H1 (cell line): ENCODE results near the gene SLC44A5.

ENCODE experiments used
- CBX5 ChIP-seq: fragments of 300-800, 300-1000 bp; sonication (generic); IDR thresholded peaks from 2 replicates; pipeline ENCODE4 v1.7.1; 2016; ENCODE audit warnings: antibody characterized with exemption, low read length, low read depth
- CHD1 ChIP-seq: IDR thresholded peaks from 2 replicates; pipeline ENCODE4 v1.6.1; 2012; ENCODE audit warnings: low read depth, low read length, improper control_type of control experiment
- CTCF ChIP-seq, 3 experiments: IDR thresholded peaks; 1 replicate in 2 of 3; 2 replicates in 1 of 3; pipeline versions ENCODE4 v1.5.1 to v1.6.1; 2011; ENCODE audit warnings: low read length in 3 of 3, mild to moderate bottlenecking in 3 of 3, inconsistent platforms in 2 of 3, low read depth in 1 of 3, moderate library complexity in 1 of 3; ENCODE audit not compliant: insufficient read depth in 1 of 3; ENCODE audit errors: control extremely low read depth in 1 of 3
- EP300 ChIP-seq, 2 experiments: IDR thresholded peaks; 1 replicate in 1 of 2; 2 replicates in 1 of 2; pipeline ENCODE4 v1.6.1; 2011 to 2012; ENCODE audit warnings: low read depth in 2 of 2, low read length in 2 of 2, mild to moderate bottlenecking in 2 of 2, borderline replicate concordance in 1 of 2, inconsistent platforms in 1 of 2, moderate library complexity in 1 of 2
- EZH2 ChIP-seq: fragments of 200-600 bp; sonication (generic); IDR thresholded peaks from 2 replicates; pipeline ENCODE4 v1.7.1; 2012; ENCODE audit warnings: low read depth, mild to moderate bottlenecking, moderate library complexity, low read length, inconsistent platforms; ENCODE audit not compliant: severe bottlenecking
- HDAC2 ChIP-seq, 2 experiments: fragments of 300-600 bp in 1 of 2; sonication (generic) in 1 of 2; IDR thresholded peaks; 2 replicates each; pipeline ENCODE4 v1.6.1; 2011 to 2012; ENCODE audit warnings: low read depth in 2 of 2, low read length in 2 of 2, mild to moderate bottlenecking in 2 of 2, moderate library complexity in 2 of 2, borderline replicate concordance in 1 of 2, inconsistent platforms in 1 of 2
- JUN ChIP-seq: IDR thresholded peaks from 2 replicates; pipeline ENCODE4 v1.6.1; 2011; ENCODE audit warnings: low read depth, mild to moderate bottlenecking, improper control_type of control experiment, low read length
- MAFK ChIP-seq: IDR thresholded peaks from 2 replicates; pipeline ENCODE4 v1.6.1; 2012; ENCODE audit warnings: low read depth, mild to moderate bottlenecking, improper control_type of control experiment, low read length
- NRF1 ChIP-seq: IDR thresholded peaks from 2 replicates; pipeline ENCODE4 v1.6.1; 2011; ENCODE audit warnings: mild to moderate bottlenecking, low read depth, low read length, improper control_type of control experiment
- POLR2A ChIP-seq, 2 experiments: IDR thresholded peaks; 1 replicate in 1 of 2; 2 replicates in 1 of 2; pipeline ENCODE4 v1.6.1; 2011; ENCODE audit warnings: low read depth in 2 of 2, low read length in 2 of 2, mild to moderate bottlenecking in 2 of 2; ENCODE audit errors: control extremely low read depth in 1 of 2
- POLR2AphosphoS5 ChIP-seq: IDR thresholded peaks from 2 replicates; pipeline ENCODE4 v1.6.1; 2011; ENCODE audit warnings: low read depth, low read length
- POU5F1 ChIP-seq: IDR thresholded peaks from 2 replicates; pipeline ENCODE4 v1.6.1; 2011; ENCODE audit warnings: low read depth, mild to moderate bottlenecking, low read length, moderate library complexity
- YY1 ChIP-seq: IDR thresholded peaks from 2 replicates; pipeline ENCODE4 v1.6.1; 2011; ENCODE audit warnings: low read depth, mild to moderate bottlenecking, low read length

GRCh38 chr1:75265792-75266191 is 345.1 kb downstream of the SLC44A5 start:
- TF ChIP-seq POLR2A (IDR thresholded peaks at IDR 0.05; ENCODE audit: control extremely low read depth in 1 of 2, low read depth in 2 of 2, low read length in 2 of 2): no peak
- TF ChIP-seq CTCF (IDR thresholded peaks at IDR 0.05; ENCODE audit: control extremely low read depth in 1 of 3, insufficient read depth in 1 of 3, low read depth in 1 of 3, low read length in 3 of 3): peak in 2 of 3 experiments; percentile 45 to 55; a peak in 2 of 4 replicates
- TF ChIP-seq HDAC2 (IDR thresholded peaks at IDR 0.05; ENCODE audit: borderline replicate concordance in 1 of 2, low read depth in 2 of 2, low read length in 2 of 2): no peak
- no peak for TF ChIP-seq JUN
- no peak for TF ChIP-seq EZH2
- no peak for TF ChIP-seq CHD1
- TF ChIP-seq POLR2AphosphoS5: no peak
- no peak for TF ChIP-seq EP300 (IDR thresholded peaks at IDR 0.05; ENCODE audit: borderline replicate concordance in 1 of 2, low read depth in 2 of 2, low read length in 2 of 2)
- TF ChIP-seq YY1: no peak
- TF ChIP-seq MAFK: no peak
- TF ChIP-seq POU5F1: no peak
- TF ChIP-seq CBX5: no peak
- TF ChIP-seq NRF1: no peak
